Loucy (cell line): ENCODE data around the gene THSD7A.

ENCODE experiments used
- H2AFZ ChIP-seq: fragments of 200-600 bp; sonication (generic); 2 replicates; pipeline ENCODE4 v1.6.0; 2016; ENCODE audit warnings: antibody characterized with exemption, mild to moderate bottlenecking, low read length, moderate library complexity
- H3F3A ChIP-seq: fragments of 200-600 bp; 2 replicates; pipeline ENCODE4 v1.6.0; 2016; ENCODE audit warnings: antibody characterized with exemption, low read depth, mild to moderate bottlenecking
- H3K27me3 ChIP-seq: fragments of 200-600 bp; sonication (generic); 2 replicates; pipeline ENCODE4 v1.6.1; 2014; ENCODE audit warnings: low read length, mild to moderate bottlenecking; ENCODE audit not compliant: insufficient read depth, poor library complexity, severe bottlenecking
- H3K36me3 ChIP-seq: fragments of 200-600 bp; sonication (generic); 2 replicates; pipeline ENCODE4 v1.6.1; 2016; ENCODE audit warnings: low read length; ENCODE audit not compliant: insufficient read depth
- H3K4me1 ChIP-seq: fragments of 200-600 bp; sonication (generic); 2 replicates; pipeline ENCODE4 v1.5.1; 2014; ENCODE audit warnings: low read length, mild to moderate bottlenecking; ENCODE audit not compliant: insufficient read depth, poor library complexity, severe bottlenecking
- H3K4me2 ChIP-seq: fragments of 200-600 bp; sonication (generic); 2 replicates; pipeline ENCODE4 v1.6.0; 2014; ENCODE audit warnings: antibody characterized with exemption, low read length, low read depth, mild to moderate bottlenecking; ENCODE audit not compliant: poor library complexity, severe bottlenecking
- H3K4me3 ChIP-seq: fragments of 200-600 bp; sonication (generic); 2 replicates; pipeline ENCODE4 v1.5.1; 2014; ENCODE audit warnings: low read length, mild to moderate bottlenecking, mixed read lengths; ENCODE audit not compliant: poor library complexity, severe bottlenecking
- H3K79me2 ChIP-seq: fragments of 200-600 bp; sonication (generic); 2 replicates; pipeline ENCODE4 v1.6.1; 2014; ENCODE audit warnings: low read length; ENCODE audit not compliant: insufficient read depth
- H3K9ac ChIP-seq: fragments of 200-600 bp; sonication (generic); 2 replicates; pipeline ENCODE4 v1.6.0; 2014; ENCODE audit warnings: mild to moderate bottlenecking, low read depth, low read length, moderate library complexity; ENCODE audit not compliant: poor library complexity, severe bottlenecking
- H3K9me2 ChIP-seq: fragments of 200-600 bp; sonication (generic); replicated peaks from 2 replicates; pipeline ENCODE4 v1.6.1; 2016; ENCODE audit warnings: low read depth, low read length, mixed read lengths
- H3K9me3 ChIP-seq: fragments of 200-600 bp; sonication (generic); 2 replicates; pipeline ENCODE4 v1.6.1; 2014; ENCODE audit warnings: mild to moderate bottlenecking, antibody characterized with exemption, low read length, low read depth; ENCODE audit not compliant: insufficient read depth
- H4K20me1 ChIP-seq: fragments of 200-600 bp; sonication (generic); 2 replicates; pipeline ENCODE4 v1.6.0; 2014; ENCODE audit warnings: antibody characterized with exemption, low read length, mild to moderate bottlenecking; ENCODE audit not compliant: insufficient read depth, poor library complexity, severe bottlenecking
- CTCF ChIP-seq: fragments of 200-600 bp; sonication (generic); conservative IDR thresholded peaks from 2 replicates; pipeline ENCODE4 v1.5.1; 2014; ENCODE audit warnings: mild to moderate bottlenecking, antibody characterized with exemption, low read length
- EZH2phosphoT487 ChIP-seq: fragments of 200-600 bp; IDR thresholded peaks from 2 replicates; pipeline ENCODE4 v1.6.1; 2018; ENCODE audit warnings: antibody characterized with exemption, mild to moderate bottlenecking, moderate library complexity, borderline replicate concordance

The THSD7A gene

GRCh38 chr7:11768263-11768662, 63.7 kb downstream of the THSD7A start:
- TF ChIP-seq CTCF, result no peak
- TF ChIP-seq EZH2phosphoT487, result no peak
- no peaks in the 10 kb centered on the region for H3K79me2 ChIP-seq
- no peaks in the 10 kb centered on the region for H3F3A ChIP-seq
- H3K9me2 ChIP-seq, result no peaks in the 10 kb centered on the region
- no peak overlapping the region for H2AFZ ChIP-seq
- no peak overlapping the region for H3K4me2 ChIP-seq
- H3K4me3 ChIP-seq, result no peak overlapping the region
- no peaks in the 10 kb centered on the region for H3K9me3 ChIP-seq
- H3K27me3 ChIP-seq, result no peaks in the 10 kb centered on the region
- H3K4me1 ChIP-seq, result no peaks in the 10 kb centered on the region
- H4K20me1 ChIP-seq, result no peaks in the 10 kb centered on the region
- no peaks in the 10 kb centered on the region for H3K36me3 ChIP-seq
- H3K9ac ChIP-seq, result no peak overlapping the region

DNA sequence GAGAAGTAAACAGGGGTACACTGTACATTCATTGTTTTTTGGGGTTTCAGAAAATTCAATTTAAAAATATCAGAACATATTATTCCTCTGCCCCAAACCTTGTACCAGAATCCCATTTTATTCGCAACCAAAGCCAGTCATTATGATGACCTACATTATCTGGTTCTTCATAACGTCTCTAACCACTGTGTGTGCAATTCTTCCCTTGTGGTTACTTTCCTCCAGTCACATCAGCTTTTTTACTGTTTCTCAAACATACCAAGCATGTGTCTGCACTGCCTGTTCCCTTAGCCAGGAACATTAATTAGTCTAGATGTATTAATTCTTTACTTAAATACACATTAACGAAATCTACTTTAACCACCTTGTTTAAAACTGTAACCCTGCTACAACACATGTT, 64.8 kb downstream of the THSD7A start:
- Histone ChIP-seq H3F3A (no peaks in the 10 kb centered on the region), H3K79me2 (no peaks in the 10 kb centered on the region), H4K20me1 (no peaks in the 10 kb centered on the region), H3K9ac (no peak overlapping the region), H3K9me3 (no peaks in the 10 kb centered on the region), H3K27me3 (no peaks in the 10 kb centered on the region), H3K4me3 (no peak overlapping the region), H3K4me1 (no peaks in the 10 kb centered on the region), H3K4me2 (no peak overlapping the region), H2AFZ (no peak overlapping the region), H3K9me2 (no peaks in the 10 kb centered on the region), H3K36me3 (no peaks in the 10 kb centered on the region)
- TF ChIP-seq CTCF (no peak), EZH2phosphoT487 (no peak)

GRCh38 chr7:11760372-11760771, 71.6 kb downstream of the THSD7A start:
- H3F3A ChIP-seq, result no peaks in the 10 kb centered on the region

More at GRCh38 chr7:11760372-11760771, 71.6 kb downstream of the THSD7A start:
- no peaks in the 10 kb centered on the region for H4K20me1 ChIP-seq
- no peaks in the 10 kb centered on the region for H3K9me3 ChIP-seq
- no peak overlapping the region for H3K9ac ChIP-seq
- H3K79me2 ChIP-seq, result no peaks in the 10 kb centered on the region
- TF ChIP-seq CTCF, result no peak
- no peak for TF ChIP-seq EZH2phosphoT487
- no peaks in the 10 kb centered on the region for H3K4me1 ChIP-seq
- no peak overlapping the region for H2AFZ ChIP-seq
- no peaks in the 10 kb centered on the region for H3K27me3 ChIP-seq
- no peaks in the 10 kb centered on the region for H3K9me2 ChIP-seq
- no peaks in the 10 kb centered on the region for H3K36me3 ChIP-seq
- no peak overlapping the region for H3K4me3 ChIP-seq
- H3K4me2 ChIP-seq, result no peak overlapping the region
